ENCODE results near the gene RSRC1.

- TF ChIP-seq POLR2A (IDR thresholded peaks at IDR 0.05) = no peak
- TF ChIP-seq CTCF (IDR thresholded peaks at IDR 0.05 in 8 of 11, conservative IDR thresholded peaks at IDR 0.05 in 3 of 11) = no peak
These were observed 18.9 kb downstream of the RSRC1 start for GRCh38 chr3:158128755-158129154.

Measured in spleen (tissue), 7 donors.